T-cell (primary cell): ENCODE measurements around the gene FBXO34. TPM values are rescaled to one million over a fixed set of nuclear protein-coding genes. Genes with fewer than 3 reads are reported as not detected.
"Not testable (repeated sequence)": the region's sequence is repeated elsewhere in the genome, so short reads cannot be mapped to it uniquely, and the experiment has no call there.

Experiments used
- ATAC-seq, 4 experiments: fragments of 200-7000 bp in 3 of 4; fragments of 150-1000 bp in 1 of 4; cut with Tn5 transposase; replicated peaks in 1 of 4; 1 replicate in 3 of 4; 2 replicates in 1 of 4; pipeline ENCODE4 v1.10.0; 2021; ENCODE audit warnings: moderate library complexity in 3 of 4, mild to moderate bottlenecking in 2 of 4, moderate number of reproducible peaks in 1 of 4
- CTCF ChIA-PET, 2 donors: fragments of 300-600 bp; sonication (Branson Sonifier 250); formaldehyde crosslinking; loops; one replicate each; lab custom pipeline; 2022; ENCODE audit warnings: antibody characterized with exemption in 2 of 2; lab: Charles Lee
- POLR2A ChIA-PET, 2 donors: fragments of 300-600 bp; sonication (Branson Sonifier 250); formaldehyde crosslinking; loops; one replicate each; lab custom pipeline; 2022; ENCODE audit warnings: antibody characterized with exemption in 2 of 2; lab: Charles Lee
- DNase-seq, 35 experiments: peaks; one replicate each; pipeline versions ENCODE4 v3.0.0 to v3.0.0-alpha.2; 2013 to 2023
- H3K27ac ChIP-seq: one replicate; pipeline ENCODE4 v1.5.1; 2013; ENCODE audit warnings: low read length
- H3K27me3 ChIP-seq, 2 experiments: replicated peaks in 1 of 2; 1 replicate in 1 of 2; 2 replicates in 1 of 2; pipeline versions ENCODE4 v1.6.1 to v1.7.0; 2013; ENCODE audit warnings: low read length in 1 of 2, mixed read lengths in 1 of 2; ENCODE audit not compliant: control insufficient read depth in 2 of 2, insufficient read depth in 2 of 2; ENCODE audit errors: extremely low read depth in 1 of 2
- H3K36me3 ChIP-seq, 2 donors: 1 replicate in 1 of 2; 2 replicates in 1 of 2; pipeline versions ENCODE4 v1.6.1 to v1.7.0; 2013; ENCODE audit warnings: low read length in 1 of 2; ENCODE audit not compliant: control insufficient read depth in 2 of 2, insufficient read depth in 1 of 2; ENCODE audit errors: extremely low read depth in 1 of 2
- H3K4me1 ChIP-seq, 2 experiments: 1 replicate in 1 of 2; 2 replicates in 1 of 2; pipeline versions ENCODE4 v1.6.1 to v1.7.0; 2013; ENCODE audit warnings: low read length in 2 of 2, mixed read lengths in 1 of 2; ENCODE audit not compliant: insufficient read depth in 2 of 2, control insufficient read depth in 1 of 2; ENCODE audit errors: extremely low read depth in 1 of 2
- H3K4me3 ChIP-seq, 2 donors: 1 replicate in 1 of 2; 2 replicates in 1 of 2; pipeline versions ENCODE4 v1.5.1 to v1.7.0; 2013; ENCODE audit warnings: mild to moderate bottlenecking in 2 of 2, low read length in 1 of 2, moderate library complexity in 1 of 2; ENCODE audit not compliant: control insufficient read depth in 1 of 2; ENCODE audit errors: extremely low read depth in 1 of 2
- H3K9me3 ChIP-seq: 2 replicates; pipeline ENCODE4 v1.7.0; 2013
- H3K27ac Mint-ChIP-seq, 2 donors: one replicate each; pipeline ENCODE4 v1.8.0; 2020 to 2021; ENCODE audit warnings: mild to moderate bottlenecking in 2 of 2, mixed read lengths in 2 of 2
- H3K27me3 Mint-ChIP-seq, 2 donors: one replicate each; pipeline ENCODE4 v1.8.0; 2021 to 2022; ENCODE audit warnings: mixed read lengths in 2 of 2
- H3K36me3 Mint-ChIP-seq: one replicate; pipeline ENCODE4 v1.8.0; 2021; ENCODE audit warnings: mixed read lengths
- H3K4me1 Mint-ChIP-seq, 3 donors: one replicate each; pipeline ENCODE4 v1.8.0; 2020 to 2022; ENCODE audit warnings: mixed read lengths in 3 of 3, mild to moderate bottlenecking in 1 of 3
- H3K4me3 Mint-ChIP-seq, 3 donors: one replicate each; pipeline ENCODE4 v1.8.0; 2020 to 2022; ENCODE audit warnings: mild to moderate bottlenecking in 3 of 3, mixed read lengths in 3 of 3, moderate library complexity in 3 of 3
- H3K9me3 Mint-ChIP-seq, 3 donors: one replicate each; pipeline ENCODE4 v1.8.0; 2020 to 2022; ENCODE audit warnings: mixed read lengths in 3 of 3
- WGBS: methylation state at CpG from one replicate; pipeline ENCODE4 v1.1.5; 2013; ENCODE audit warnings: missing lambda C conversion rate; ENCODE audit not compliant: insufficient coverage; 5-methylcytosine and 5-hydroxymethylcytosine counted together
- total RNA-seq, 35 experiments: library from RNA in 6 of 35; stranded (reverse) in 6 of 35; fragments of 120-200 nt in 1 of 35; gene quantifications; one replicate each; pipeline versions ENCODE4 v1.2.1 to v1.2.4 and lab custom pipeline; 2013 to 2026

The FBXO34 gene
- total RNA-seq, 5 donors from 2014 or later (not counting 1 experiment from before 2014, with no cell fraction given), result 22.1 to 36.9 (median 28.7) TPM

DNA sequence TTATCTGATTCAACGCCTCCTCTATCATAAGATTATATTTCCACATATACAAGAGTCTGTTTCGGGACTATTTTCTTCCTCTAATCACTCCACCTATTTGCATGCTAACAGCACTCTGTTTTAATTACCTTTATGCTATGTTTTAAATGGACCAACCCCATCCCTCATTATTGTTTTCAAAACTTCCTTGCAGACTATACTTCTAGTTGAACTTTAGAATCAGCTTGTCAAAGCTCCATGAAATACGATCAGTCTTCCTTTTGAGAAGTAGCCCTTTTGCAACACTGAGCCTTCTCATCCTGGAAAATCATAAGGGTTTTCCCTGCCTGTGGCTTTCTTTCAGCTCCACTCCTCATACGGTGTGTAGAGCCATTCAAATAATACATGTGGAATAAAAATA lies 103.5 kb downstream of the FBXO34 start:
- Histone ChIP-seq H3K4me3 (no peak overlapping the region), H3K9me3 (no peaks in the 10 kb centered on the region), H3K4me1 (peaks cover 14 to 19% of the 10 kb centered on the region in 2 experiments), H3K27me3 (no peaks in the 10 kb centered on the region), H3K36me3 (peaks cover 8 to 29% of the 10 kb centered on the region in 2 donors), H3K27ac (peak overlapping the region; percentile 80)
- Mint-ChIP-seq H3K4me3 (peak overlapping the region; percentile 0 to 49 (median 35)), H3K36me3 (peaks cover 46% of the 10 kb centered on the region), H3K9me3 (no peaks in the 10 kb centered on the region), H3K27me3 (no peaks in the 10 kb centered on the region), H3K4me1 (peaks cover 31 to 46% (median 36%) of the 10 kb centered on the region in 3 donors), H3K27ac (peak overlapping the region; percentile 90 to 95)
- DNase-seq, result no peak
- ChIA-PET POLR2A (interaction anchor here in 1 of 2 donors (0.5 to 1.0 kb wide), 7 partner anchors 27 to 169 kb away, joined by 3 to 8 read pairs (median 3); no protein-coding TSS in a partner anchor), CTCF (interaction anchor here (0.5 to 2.8 kb wide), 12 partner anchors 18 to 409 kb away, joined by 3 to 15 read pairs (median 4); no protein-coding TSS in a partner anchor)
- WGBS, result 63% methylated on average over 1 of the region's 4 CpGs
- ATAC-seq, result peak in 2 of 4 experiments; percentile 17 to 24

DNA sequence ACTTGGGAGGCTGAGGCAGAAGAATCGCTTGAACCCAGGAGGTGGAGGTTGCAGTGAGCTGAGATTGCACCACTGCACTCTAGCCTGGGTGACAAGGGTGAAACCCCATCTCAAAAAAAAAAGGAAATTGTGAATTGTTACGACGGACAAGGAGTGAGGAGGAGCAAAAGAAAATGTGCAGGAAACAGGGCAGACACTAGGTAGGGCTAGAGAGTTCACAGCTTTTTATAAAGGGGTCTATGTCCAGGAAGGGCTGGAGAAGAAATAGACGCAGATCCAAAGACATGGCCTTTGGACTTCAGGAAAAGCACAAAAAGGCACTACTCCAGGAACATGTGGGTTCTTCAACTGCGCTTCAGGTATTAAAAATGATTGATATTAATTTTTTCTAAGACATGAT lies 106.0 kb downstream of the FBXO34 start:
- CTCF ChIA-PET, result no interaction called here
- H3K27me3 Mint-ChIP-seq, result no peaks in the 10 kb centered on the region
- no peaks in the 10 kb centered on the region for H3K27me3 ChIP-seq
- no peak overlapping the region for H3K4me3 ChIP-seq
- DNase-seq, result no peak
- peak overlapping the region in 1 of 2 donors; percentile 25 for H3K27ac Mint-ChIP-seq
- WGBS, result 100% methylated on average over 2 of the region's 5 CpGs
- peaks cover 54% of the 10 kb centered on the region for H3K36me3 Mint-ChIP-seq
- ATAC-seq, result no peak
- H3K4me1 ChIP-seq, result peaks cover 14 to 19% of the 10 kb centered on the region in 2 experiments
- peaks cover 8 to 39% of the 10 kb centered on the region in 2 donors for H3K36me3 ChIP-seq
- peaks cover 31 to 41% (median 31%) of the 10 kb centered on the region in 3 donors for H3K4me1 Mint-ChIP-seq
- no peak overlapping the region for H3K4me3 Mint-ChIP-seq
- POLR2A ChIA-PET, result no interaction called here
- H3K9me3 ChIP-seq, result no peaks in the 10 kb centered on the region
- no peaks in the 10 kb centered on the region for H3K9me3 Mint-ChIP-seq
- H3K27ac ChIP-seq, result no peak overlapping the region

DNA sequence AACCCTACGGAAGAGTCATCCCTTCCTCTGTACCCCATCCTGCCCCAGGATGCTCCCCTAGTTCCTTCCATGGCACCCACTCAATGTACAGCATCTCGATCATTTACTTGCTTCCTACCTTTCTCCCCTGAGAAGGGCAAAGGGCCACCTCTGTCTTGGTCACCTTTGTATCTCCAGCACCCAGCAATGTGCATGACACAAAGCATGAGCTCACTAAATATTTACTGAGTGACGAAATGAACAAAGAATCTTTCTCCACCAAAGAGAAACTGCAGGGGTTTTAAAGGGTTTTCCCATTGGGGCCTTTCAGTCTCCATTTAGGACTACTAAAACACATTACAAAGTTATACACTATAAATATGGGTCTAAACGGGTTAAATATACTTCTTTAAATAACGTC lies 109.8 kb downstream of the FBXO34 start:
- no peak overlapping the region for H3K27ac ChIP-seq
- no peak for DNase-seq
- H3K36me3 ChIP-seq, result peaks cover 7 to 56% of the 10 kb centered on the region in 2 donors
- ChIA-PET POLR2A (interaction anchor here in 1 of 2 donors (0.5 to 0.6 kb wide), 2 partner anchors 178 to 220 kb away, joined by 3 to 7 read pairs; no protein-coding TSS in a partner anchor), CTCF (no interaction called here)
- no peaks in the 10 kb centered on the region for H3K9me3 Mint-ChIP-seq
- peaks cover 0 to 5% of the 10 kb centered on the region in 2 experiments for H3K4me1 ChIP-seq
- no peaks in the 10 kb centered on the region for H3K9me3 ChIP-seq
- peaks cover 64% of the 10 kb centered on the region for H3K36me3 Mint-ChIP-seq
- no peak overlapping the region for H3K27ac Mint-ChIP-seq
- H3K4me3 ChIP-seq, result no peak overlapping the region
- no peak overlapping the region for H3K4me3 Mint-ChIP-seq
- 100% methylated on average over 2 of the region's 5 CpGs for WGBS
- H3K27me3 Mint-ChIP-seq, result no peaks in the 10 kb centered on the region
- H3K27me3 ChIP-seq, result no peaks in the 10 kb centered on the region
- no peak for ATAC-seq
- peaks cover 3 to 14% (median 10%) of the 10 kb centered on the region in 3 donors for H3K4me1 Mint-ChIP-seq

DNA sequence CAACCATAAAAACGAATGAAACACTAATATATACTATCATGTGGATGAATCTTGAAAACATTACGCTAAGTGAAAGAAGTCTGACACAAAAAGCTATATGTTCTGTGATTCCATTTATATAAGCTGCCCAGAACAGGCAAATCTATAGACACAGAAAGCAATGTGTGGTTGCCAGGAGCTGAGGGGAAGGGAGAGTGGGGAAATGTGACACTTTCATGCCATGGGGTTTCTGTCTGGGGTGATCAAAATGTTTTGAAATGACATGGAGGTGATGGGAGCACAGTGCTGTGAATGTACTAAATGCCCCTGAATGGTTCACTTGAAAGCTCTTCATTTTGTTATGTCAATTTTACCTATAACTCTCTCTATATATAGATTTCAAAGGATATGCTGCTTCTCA lies 110.3 kb downstream of the FBXO34 start:
- Histone ChIP-seq H3K4me3 (no peak overlapping the region), H3K36me3 (peaks cover 2 to 52% of the 10 kb centered on the region in 2 donors), H3K9me3 (no peaks in the 10 kb centered on the region), H3K27me3 (no peaks in the 10 kb centered on the region), H3K4me1 (peaks cover 3% of the 10 kb centered on the region in 2 experiments), H3K27ac (no peak overlapping the region)
- H3K4me3 Mint-ChIP-seq, result no peak overlapping the region
- CTCF ChIA-PET, result interaction anchor here in 1 of 2 donors (0.5 kb wide), 1 partner anchor 245 kb away, joined by 3 read pairs; no protein-coding TSS in a partner anchor
- WGBS, result no CpG with 5 or more reads among the region's 2 CpGs
- DNase-seq (no peak), ATAC-seq (no peak)
- peaks cover 8 to 14% (median 8%) of the 10 kb centered on the region in 3 donors for H3K4me1 Mint-ChIP-seq
- POLR2A ChIA-PET, result interaction anchor here in 1 of 2 donors (0.5 to 0.6 kb wide), 2 partner anchors 178 to 221 kb away, joined by 3 to 7 read pairs; no protein-coding TSS in a partner anchor
- H3K9me3 Mint-ChIP-seq, result no peaks in the 10 kb centered on the region
- H3K27me3 Mint-ChIP-seq, result no peaks in the 10 kb centered on the region
- no peak overlapping the region for H3K27ac Mint-ChIP-seq
- peaks cover 62% of the 10 kb centered on the region for H3K36me3 Mint-ChIP-seq

DNA sequence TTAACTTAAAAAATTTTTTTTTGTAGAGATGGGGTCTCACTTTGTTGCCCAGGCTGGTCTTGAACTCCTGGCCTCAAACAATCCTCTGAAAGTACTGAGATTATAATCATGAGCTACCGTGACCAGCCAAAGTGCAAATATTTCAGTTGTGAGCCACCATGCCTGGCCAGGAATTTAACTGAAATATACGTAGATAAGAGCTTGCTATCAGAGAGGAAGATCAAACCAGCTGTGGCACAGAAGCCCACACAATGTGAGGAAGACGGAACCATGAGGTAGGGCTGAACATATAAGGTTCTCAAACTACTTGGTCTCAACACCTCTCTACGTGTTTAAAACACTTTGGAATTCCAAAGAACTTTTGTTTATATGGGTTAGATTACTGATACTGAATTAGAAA lies 111.3 kb downstream of the FBXO34 start:
- H3K4me3 ChIP-seq, result no peak overlapping the region
- POLR2A ChIA-PET, result no interaction called here
- no peaks in the 10 kb centered on the region for H3K9me3 ChIP-seq
- H3K27ac ChIP-seq, result no peak overlapping the region
- Mint-ChIP-seq H3K36me3 (peaks cover 60% of the 10 kb centered on the region), H3K27ac (no peak overlapping the region), H3K27me3 (no peaks in the 10 kb centered on the region), H3K4me3 (no peak overlapping the region), H3K9me3 (no peaks in the 10 kb centered on the region), H3K4me1 (peaks cover 14 to 23% (median 15%) of the 10 kb centered on the region in 3 donors)
- H3K27me3 ChIP-seq, result no peaks in the 10 kb centered on the region
- 77% methylated on average over 2 of the region's 4 CpGs for WGBS
- CTCF ChIA-PET, result interaction anchor here in 1 of 2 donors (0.6 kb wide), 1 partner anchor 352 kb away, joined by 3 read pairs; no protein-coding TSS in a partner anchor
- DNase-seq, result no peak
- peaks cover 3 to 4% of the 10 kb centered on the region in 2 experiments for H3K4me1 ChIP-seq
- peaks cover 0 to 48% of the 10 kb centered on the region in 2 donors for H3K36me3 ChIP-seq
- no peak for ATAC-seq

DNA sequence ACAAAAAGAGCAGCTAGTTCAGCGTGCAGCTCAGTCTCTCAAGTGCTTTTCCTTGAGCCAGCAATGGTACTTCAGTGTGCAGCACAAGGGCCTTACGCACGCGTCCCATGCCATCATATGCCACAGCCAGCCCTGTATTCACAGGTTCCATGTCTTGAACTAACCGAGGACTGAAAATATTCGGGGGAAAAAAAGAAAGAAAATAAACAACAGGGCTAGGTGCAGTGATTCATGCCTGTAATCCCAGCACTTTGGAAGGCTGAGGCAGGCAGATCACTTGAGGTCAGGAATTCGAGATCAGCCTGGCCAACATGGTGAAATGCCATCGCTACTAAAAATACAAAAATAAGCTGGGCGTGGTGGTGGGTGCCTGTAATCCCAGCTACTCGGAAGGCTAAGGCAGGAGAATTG lies 111.8 kb downstream of the FBXO34 start:
- peaks cover 14 to 26% (median 17%) of the 10 kb centered on the region in 3 donors for H3K4me1 Mint-ChIP-seq
- POLR2A ChIA-PET, result interaction anchor here in 1 of 2 donors (0.6 kb wide), 1 partner anchor 282 kb away, joined by 3 read pairs; no protein-coding TSS in a partner anchor
- peaks cover 0 to 48% of the 10 kb centered on the region in 2 donors for H3K36me3 ChIP-seq
- H3K4me3 Mint-ChIP-seq, ATAC-seq, H3K9me3 ChIP-seq, H3K4me3 ChIP-seq, H3K4me1 ChIP-seq, DNase-seq, H3K9me3 Mint-ChIP-seq, H3K27me3 ChIP-seq, H3K27ac Mint-ChIP-seq, CTCF ChIA-PET, H3K27ac ChIP-seq, H3K27me3 Mint-ChIP-seq: not testable (repeated sequence)
- WGBS, result 91% methylated on average over 4 of the region's 10 CpGs
- H3K36me3 Mint-ChIP-seq, result peaks cover 58% of the 10 kb centered on the region
